HepG2 (cell line): ENCODE data around the gene GHRL.
A peak's percentile ranks its signal among the peaks of the same experiment; 100 is the strongest.

Source experiments
- EP300 ChIP-seq, 3 experiments: sonication (generic) in 1 of 3; formaldehyde crosslinking in 1 of 3; IDR thresholded peaks; 2 replicates each; pipeline versions ENCODE4 v1.5.1 to v1.6.1; 2011 to 2020; ENCODE audit warnings: low read depth in 2 of 3, low read length in 2 of 3, borderline replicate concordance in 1 of 3, improper control_type of control experiment in 1 of 3, mild to moderate bottlenecking in 1 of 3, missing genetic modification reagents in 1 of 3, moderate library complexity in 1 of 3
- HOXA9 ChIP-seq: sonication (generic); formaldehyde crosslinking; IDR thresholded peaks from 2 replicates; pipeline ENCODE4 v1.8.1; 2022; ENCODE audit warnings: missing genetic modification reagents, mild to moderate bottlenecking, moderate library complexity, borderline replicate concordance
- KLF11 ChIP-seq: IDR thresholded peaks from 2 replicates; pipeline ENCODE4 v1.6.1; 2016; ENCODE audit warnings: missing compliant biosample characterization
- NCOA1 ChIP-seq: sonication (generic); formaldehyde crosslinking; IDR thresholded peaks from 2 replicates; pipeline ENCODE4 v1.9.0; 2021; ENCODE audit warnings: missing genetic modification reagents
- PCBP2 ChIP-seq: fragments of 200-400 bp; formaldehyde crosslinking; optimal IDR thresholded peaks from 2 replicates; pipeline ENCODE3; 2018; ENCODE audit warnings: low read length, low read depth; ENCODE audit not compliant: poor library complexity, severe bottlenecking
- POLR2A ChIP-seq, 2 experiments: IDR thresholded peaks; 2 replicates each; pipeline ENCODE4 v1.6.1; 2011; ENCODE audit warnings: low read depth in 2 of 2, low read length in 2 of 2, mild to moderate bottlenecking in 1 of 2, moderate library complexity in 1 of 2; ENCODE audit not compliant: insufficient read depth in 1 of 2
- SRSF1 ChIP-seq: fragments of 200-400 bp; formaldehyde crosslinking; optimal IDR thresholded peaks from 2 replicates; pipeline ENCODE3; 2017; ENCODE audit warnings: mild to moderate bottlenecking, low read depth, low read length, moderate library complexity
- ZNF274 ChIP-seq: sonication (generic); formaldehyde crosslinking; IDR thresholded peaks from 2 replicates; pipeline ENCODE4 v1.5.1; 2020; ENCODE audit warnings: mild to moderate bottlenecking, missing genetic modification reagents
- ZNF746 ChIP-seq: sonication (generic); formaldehyde crosslinking; IDR thresholded peaks from 2 replicates; pipeline ENCODE4 v1.8.0; 2022; ENCODE audit warnings: mild to moderate bottlenecking, missing genetic modification reagents
- TF ChIP-seq, protein P1 (sequence below): sonication (generic); formaldehyde crosslinking; IDR thresholded peaks from 2 replicates; pipeline ENCODE4 v1.4.0; 2020; ENCODE audit warnings: missing genetic modification reagents
- TF ChIP-seq, protein P2 (sequence below): sonication (generic); formaldehyde crosslinking; IDR thresholded peaks from 2 replicates; pipeline ENCODE4 v1.5.0; 2020; ENCODE audit warnings: mild to moderate bottlenecking, missing genetic modification reagents, moderate library complexity
- TF ChIP-seq, protein P3 (sequence below): sonication (generic); formaldehyde crosslinking; IDR thresholded peaks from one replicate; pipeline ENCODE4 v1.5.1; 2020; ENCODE audit warnings: mild to moderate bottlenecking, missing genetic modification reagents; ENCODE audit errors: not compliant biosample characterization
- TF ChIP-seq, protein P4 (sequence below): sonication (generic); formaldehyde crosslinking; IDR thresholded peaks from 2 replicates; pipeline ENCODE4 v1.4.0; 2020; ENCODE audit warnings: missing genetic modification reagents
- TF ChIP-seq, protein P5 (sequence below): sonication (generic); formaldehyde crosslinking; IDR thresholded peaks from 2 replicates; pipeline ENCODE4 v1.5.1; 2020; ENCODE audit warnings: mild to moderate bottlenecking, missing genetic modification reagents, moderate library complexity

DNA sequence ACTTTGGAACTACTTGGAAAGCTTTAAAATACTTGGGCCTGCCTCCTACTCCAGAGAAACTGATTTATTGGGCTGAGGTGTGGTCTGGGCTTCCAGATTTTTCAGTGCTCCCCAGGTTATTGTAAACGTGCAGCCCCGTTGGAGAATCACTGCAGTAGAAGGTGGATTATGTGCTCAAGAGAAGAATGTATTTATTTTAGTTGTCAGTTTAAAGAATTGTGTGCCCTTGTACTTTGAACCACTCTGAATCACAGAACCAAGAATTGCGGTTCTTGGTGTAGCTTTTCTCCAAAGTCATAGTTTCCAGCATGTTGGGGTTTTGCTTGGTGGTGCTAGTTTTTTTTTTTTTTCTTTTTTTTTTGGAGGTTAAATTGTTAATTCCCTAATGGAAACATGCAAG lies 42.9 kb downstream of the GHRL start:
- TF ChIP-seq, protein P1, sequence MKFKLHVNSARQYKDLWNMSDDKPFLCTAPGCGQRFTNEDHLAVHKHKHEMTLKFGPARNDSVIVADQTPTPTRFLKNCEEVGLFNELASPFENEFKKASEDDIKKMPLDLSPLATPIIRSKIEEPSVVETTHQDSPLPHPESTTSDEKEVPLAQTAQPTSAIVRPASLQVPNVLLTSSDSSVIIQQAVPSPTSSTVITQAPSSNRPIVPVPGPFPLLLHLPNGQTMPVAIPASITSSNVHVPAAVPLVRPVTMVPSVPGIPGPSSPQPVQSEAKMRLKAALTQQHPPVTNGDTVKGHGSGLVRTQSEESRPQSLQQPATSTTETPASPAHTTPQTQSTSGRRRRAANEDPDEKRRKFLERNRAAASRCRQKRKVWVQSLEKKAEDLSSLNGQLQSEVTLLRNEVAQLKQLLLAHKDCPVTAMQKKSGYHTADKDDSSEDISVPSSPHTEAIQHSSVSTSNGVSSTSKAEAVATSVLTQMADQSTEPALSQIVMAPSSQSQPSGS = no peak
- TF ChIP-seq NCOA1 = no peak
- TF ChIP-seq, protein P2, sequence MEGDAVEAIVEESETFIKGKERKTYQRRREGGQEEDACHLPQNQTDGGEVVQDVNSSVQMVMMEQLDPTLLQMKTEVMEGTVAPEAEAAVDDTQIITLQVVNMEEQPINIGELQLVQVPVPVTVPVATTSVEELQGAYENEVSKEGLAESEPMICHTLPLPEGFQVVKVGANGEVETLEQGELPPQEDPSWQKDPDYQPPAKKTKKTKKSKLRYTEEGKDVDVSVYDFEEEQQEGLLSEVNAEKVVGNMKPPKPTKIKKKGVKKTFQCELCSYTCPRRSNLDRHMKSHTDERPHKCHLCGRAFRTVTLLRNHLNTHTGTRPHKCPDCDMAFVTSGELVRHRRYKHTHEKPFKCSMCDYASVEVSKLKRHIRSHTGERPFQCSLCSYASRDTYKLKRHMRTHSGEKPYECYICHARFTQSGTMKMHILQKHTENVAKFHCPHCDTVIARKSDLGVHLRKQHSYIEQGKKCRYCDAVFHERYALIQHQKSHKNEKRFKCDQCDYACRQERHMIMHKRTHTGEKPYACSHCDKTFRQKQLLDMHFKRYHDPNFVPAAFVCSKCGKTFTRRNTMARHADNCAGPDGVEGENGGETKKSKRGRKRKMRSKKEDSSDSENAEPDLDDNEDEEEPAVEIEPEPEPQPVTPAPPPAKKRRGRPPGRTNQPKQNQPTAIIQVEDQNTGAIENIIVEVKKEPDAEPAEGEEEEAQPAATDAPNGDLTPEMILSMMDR = no peak
- TF ChIP-seq PCBP2 = no peak
- TF ChIP-seq ZNF274 (CRISPR knock-in tag) = no peak
- peak in 1 of 2 experiments; percentile 42; a peak in 1 of 4 replicates for TF ChIP-seq EP300 (IDR thresholded peaks at IDR 0.05; ENCODE audit: low read depth in 2 of 2, low read length in 2 of 2)
- TF ChIP-seq EP300 (CRISPR knock-in tag; IDR thresholded peaks at IDR 0.05; ENCODE audit: borderline replicate concordance) = no peak
- TF ChIP-seq, protein P3, sequence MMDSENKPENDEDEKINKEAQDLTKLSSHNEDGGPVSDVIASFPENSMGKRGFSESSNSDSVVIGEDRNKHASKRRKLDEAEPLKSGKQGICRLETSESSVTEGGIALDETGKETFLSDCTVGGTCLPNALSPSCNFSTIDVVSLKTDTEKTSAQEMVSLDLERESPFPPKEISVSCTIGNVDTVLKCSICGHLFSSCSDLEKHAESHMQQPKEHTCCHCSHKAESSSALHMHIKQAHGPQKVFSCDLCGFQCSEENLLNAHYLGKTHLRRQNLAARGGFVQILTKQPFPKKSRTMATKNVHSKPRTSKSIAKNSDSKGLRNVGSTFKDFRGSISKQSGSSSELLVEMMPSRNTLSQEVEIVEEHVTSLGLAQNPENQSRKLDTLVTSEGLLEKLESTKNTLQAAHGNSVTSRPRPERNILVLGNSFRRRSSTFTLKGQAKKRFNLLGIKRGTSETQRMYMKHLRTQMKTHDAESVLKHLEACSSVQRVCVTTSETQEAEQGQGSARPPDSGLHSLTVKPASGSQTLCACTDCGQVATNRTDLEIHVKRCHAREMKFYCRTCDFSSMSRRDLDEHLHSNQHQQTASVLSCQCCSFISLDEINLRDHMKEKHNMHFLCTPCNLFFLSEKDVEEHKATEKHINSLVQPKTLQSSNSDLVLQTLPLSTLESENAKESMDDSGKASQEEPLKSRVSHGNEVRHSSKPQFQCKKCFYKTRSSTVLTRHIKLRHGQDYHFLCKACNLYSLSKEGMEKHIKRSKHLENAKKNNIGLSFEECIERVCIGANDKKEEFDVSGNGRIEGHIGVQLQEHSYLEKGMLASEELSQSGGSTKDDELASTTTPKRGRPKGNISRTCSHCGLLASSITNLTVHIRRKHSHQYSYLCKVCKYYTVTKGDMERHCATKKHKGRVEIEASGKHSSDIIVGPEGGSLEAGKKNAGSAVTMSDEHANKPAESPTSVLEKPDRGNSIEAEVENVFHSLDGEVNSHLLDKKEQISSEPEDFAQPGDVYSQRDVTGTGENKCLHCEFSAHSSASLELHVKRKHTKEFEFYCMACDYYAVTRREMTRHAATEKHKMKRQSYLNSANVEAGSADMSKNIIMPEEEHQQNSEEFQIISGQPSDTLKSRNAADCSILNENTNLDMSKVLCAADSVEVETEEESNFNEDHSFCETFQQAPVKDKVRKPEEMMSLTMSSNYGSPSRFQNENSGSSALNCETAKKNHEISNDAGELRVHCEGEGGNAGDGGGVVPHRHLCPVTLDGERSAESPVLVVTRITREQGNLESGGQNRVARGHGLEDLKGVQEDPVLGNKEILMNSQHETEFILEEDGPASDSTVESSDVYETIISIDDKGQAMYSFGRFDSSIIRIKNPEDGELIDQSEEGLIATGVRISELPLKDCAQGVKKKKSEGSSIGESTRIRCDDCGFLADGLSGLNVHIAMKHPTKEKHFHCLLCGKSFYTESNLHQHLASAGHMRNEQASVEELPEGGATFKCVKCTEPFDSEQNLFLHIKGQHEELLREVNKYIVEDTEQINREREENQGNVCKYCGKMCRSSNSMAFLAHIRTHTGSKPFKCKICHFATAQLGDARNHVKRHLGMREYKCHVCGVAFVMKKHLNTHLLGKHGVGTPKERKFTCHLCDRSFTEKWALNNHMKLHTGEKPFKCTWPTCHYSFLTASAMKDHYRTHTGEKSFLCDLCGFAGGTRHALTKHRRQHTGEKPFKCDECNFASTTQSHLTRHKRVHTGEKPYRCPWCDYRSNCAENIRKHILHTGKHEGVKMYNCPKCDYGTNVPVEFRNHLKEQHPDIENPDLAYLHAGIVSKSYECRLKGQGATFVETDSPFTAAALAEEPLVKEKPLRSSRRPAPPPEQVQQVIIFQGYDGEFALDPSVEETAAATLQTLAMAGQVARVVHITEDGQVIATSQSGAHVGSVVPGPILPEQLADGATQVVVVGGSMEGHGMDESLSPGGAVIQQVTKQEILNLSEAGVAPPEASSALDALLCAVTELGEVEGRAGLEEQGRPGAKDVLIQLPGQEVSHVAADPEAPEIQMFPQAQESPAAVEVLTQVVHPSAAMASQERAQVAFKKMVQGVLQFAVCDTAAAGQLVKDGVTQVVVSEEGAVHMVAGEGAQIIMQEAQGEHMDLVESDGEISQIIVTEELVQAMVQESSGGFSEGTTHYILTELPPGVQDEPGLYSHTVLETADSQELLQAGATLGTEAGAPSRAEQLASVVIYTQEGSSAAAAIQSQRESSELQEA (CRISPR knock-in tag) = no peak
- no peak for TF ChIP-seq POLR2A (IDR thresholded peaks at IDR 0.05; ENCODE audit: insufficient read depth in 1 of 2, low read depth in 2 of 2, low read length in 2 of 2)
- TF ChIP-seq, protein P4, sequence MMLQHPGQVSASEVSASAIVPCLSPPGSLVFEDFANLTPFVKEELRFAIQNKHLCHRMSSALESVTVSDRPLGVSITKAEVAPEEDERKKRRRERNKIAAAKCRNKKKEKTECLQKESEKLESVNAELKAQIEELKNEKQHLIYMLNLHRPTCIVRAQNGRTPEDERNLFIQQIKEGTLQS (CRISPR knock-in tag) = no peak
- TF ChIP-seq, protein P5, sequence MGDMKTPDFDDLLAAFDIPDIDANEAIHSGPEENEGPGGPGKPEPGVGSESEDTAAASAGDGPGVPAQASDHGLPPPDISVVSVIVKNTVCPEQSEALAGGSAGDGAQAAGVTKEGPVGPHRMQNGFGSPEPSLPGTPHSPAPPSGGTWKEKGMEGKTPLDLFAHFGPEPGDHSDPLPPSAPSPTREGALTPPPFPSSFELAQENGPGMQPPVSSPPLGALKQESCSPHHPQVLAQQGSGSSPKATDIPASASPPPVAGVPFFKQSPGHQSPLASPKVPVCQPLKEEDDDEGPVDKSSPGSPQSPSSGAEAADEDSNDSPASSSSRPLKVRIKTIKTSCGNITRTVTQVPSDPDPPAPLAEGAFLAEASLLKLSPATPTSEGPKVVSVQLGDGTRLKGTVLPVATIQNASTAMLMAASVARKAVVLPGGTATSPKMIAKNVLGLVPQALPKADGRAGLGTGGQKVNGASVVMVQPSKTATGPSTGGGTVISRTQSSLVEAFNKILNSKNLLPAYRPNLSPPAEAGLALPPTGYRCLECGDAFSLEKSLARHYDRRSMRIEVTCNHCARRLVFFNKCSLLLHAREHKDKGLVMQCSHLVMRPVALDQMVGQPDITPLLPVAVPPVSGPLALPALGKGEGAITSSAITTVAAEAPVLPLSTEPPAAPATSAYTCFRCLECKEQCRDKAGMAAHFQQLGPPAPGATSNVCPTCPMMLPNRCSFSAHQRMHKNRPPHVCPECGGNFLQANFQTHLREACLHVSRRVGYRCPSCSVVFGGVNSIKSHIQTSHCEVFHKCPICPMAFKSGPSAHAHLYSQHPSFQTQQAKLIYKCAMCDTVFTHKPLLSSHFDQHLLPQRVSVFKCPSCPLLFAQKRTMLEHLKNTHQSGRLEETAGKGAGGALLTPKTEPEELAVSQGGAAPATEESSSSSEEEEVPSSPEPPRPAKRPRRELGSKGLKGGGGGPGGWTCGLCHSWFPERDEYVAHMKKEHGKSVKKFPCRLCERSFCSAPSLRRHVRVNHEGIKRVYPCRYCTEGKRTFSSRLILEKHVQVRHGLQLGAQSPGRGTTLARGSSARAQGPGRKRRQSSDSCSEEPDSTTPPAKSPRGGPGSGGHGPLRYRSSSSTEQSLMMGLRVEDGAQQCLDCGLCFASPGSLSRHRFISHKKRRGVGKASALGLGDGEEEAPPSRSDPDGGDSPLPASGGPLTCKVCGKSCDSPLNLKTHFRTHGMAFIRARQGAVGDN = no peak
- TF ChIP-seq SRSF1 = no peak
- TF ChIP-seq HOXA9 (CRISPR knock-in tag) = no peak
- no peak for TF ChIP-seq ZNF746
- TF ChIP-seq KLF11 (CRISPR knock-in tag) = no peak
